ENCODE measurements around the gene ELFN1.

The ELFN1 gene

GRCh38 chr7:1624999-1625927 is 44.8 kb upstream of the ELFN1 start:
- no peaks in the 10 kb centered on the region for H3K36me3 Mint-ChIP-seq (ENCODE audit: low read depth)
- H3K4me1 Mint-ChIP-seq = peaks cover 5% of the 10 kb centered on the region
- TF ChIP-seq, protein P1, sequence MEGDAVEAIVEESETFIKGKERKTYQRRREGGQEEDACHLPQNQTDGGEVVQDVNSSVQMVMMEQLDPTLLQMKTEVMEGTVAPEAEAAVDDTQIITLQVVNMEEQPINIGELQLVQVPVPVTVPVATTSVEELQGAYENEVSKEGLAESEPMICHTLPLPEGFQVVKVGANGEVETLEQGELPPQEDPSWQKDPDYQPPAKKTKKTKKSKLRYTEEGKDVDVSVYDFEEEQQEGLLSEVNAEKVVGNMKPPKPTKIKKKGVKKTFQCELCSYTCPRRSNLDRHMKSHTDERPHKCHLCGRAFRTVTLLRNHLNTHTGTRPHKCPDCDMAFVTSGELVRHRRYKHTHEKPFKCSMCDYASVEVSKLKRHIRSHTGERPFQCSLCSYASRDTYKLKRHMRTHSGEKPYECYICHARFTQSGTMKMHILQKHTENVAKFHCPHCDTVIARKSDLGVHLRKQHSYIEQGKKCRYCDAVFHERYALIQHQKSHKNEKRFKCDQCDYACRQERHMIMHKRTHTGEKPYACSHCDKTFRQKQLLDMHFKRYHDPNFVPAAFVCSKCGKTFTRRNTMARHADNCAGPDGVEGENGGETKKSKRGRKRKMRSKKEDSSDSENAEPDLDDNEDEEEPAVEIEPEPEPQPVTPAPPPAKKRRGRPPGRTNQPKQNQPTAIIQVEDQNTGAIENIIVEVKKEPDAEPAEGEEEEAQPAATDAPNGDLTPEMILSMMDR (IDR thresholded peaks at IDR 0.05) = no peak
- H3K9me3 Mint-ChIP-seq = peaks cover 23% of the 10 kb centered on the region
- peaks cover 29% of the 10 kb centered on the region for H3K27me3 Mint-ChIP-seq (ENCODE audit: low read depth, poor library complexity)
- no peak for DNase-seq
- no peak overlapping the region for H3K4me3 Mint-ChIP-seq
- no peak overlapping the region for H3K27ac Mint-ChIP-seq

- no peak for DNase-seq
- H3K27me3 Mint-ChIP-seq (ENCODE audit: low read depth, poor library complexity) = peaks cover 32% of the 10 kb centered on the region
- H3K9me3 Mint-ChIP-seq = peaks cover 28% of the 10 kb centered on the region
These were observed 43.3 kb upstream of the ELFN1 start for GRCh38 chr7:1626769-1627168.

DNA sequence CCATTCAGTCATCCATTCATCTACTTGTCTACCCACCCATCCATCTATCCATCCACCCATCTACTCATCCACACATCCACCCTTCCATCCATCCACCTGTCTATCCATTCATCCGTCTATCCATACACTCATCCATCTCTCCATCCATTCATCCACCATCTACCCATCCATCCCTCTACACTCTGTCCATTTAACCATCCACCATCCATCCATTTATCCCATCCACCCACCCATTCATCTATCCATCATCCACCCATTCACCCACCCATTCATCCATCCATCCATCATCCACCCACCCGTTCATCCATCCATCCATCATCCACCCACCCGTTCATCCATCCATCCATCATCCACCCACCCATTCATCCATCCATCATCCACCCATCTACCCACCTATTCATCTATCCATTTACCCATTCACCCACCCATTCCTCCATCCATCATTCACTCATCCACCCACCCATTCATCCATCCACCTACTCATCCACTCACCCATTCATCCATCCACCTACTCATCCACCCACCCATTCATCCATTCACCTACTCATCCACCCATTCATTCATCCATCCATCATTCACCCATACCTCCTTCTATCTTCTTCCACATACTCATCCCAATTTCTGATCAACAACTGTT is 39.3 kb upstream of the ELFN1 start:
- Mint-ChIP-seq H3K27me3 (ENCODE audit: low read depth, poor library complexity) (peaks cover 46% of the 10 kb centered on the region), H3K27ac (no peak overlapping the region), H3K4me3 (no peak overlapping the region), H3K36me3 (ENCODE audit: low read depth) (no peaks in the 10 kb centered on the region), H3K9me3 (peaks cover 38% of the 10 kb centered on the region), H3K4me1 (peaks cover 10% of the 10 kb centered on the region)
- DNase-seq = no peak
- TF ChIP-seq, protein P1 (IDR thresholded peaks at IDR 0.05) = no peak

More at GRCh38 chr7:1626769-1627168, 43.3 kb upstream of the ELFN1 start:
- TF ChIP-seq, protein P1 (IDR thresholded peaks at IDR 0.05) = no peak
- no peaks in the 10 kb centered on the region for H3K36me3 Mint-ChIP-seq (ENCODE audit: low read depth)
- no peak overlapping the region for H3K4me3 Mint-ChIP-seq
- H3K27ac Mint-ChIP-seq = no peak overlapping the region
- H3K4me1 Mint-ChIP-seq = no peaks in the 10 kb centered on the region

- Mint-ChIP-seq H3K4me3 (no peak overlapping the region), H3K27ac (no peak overlapping the region), H3K9me3 (peaks cover 47% of the 10 kb centered on the region), H3K4me1 (peaks cover 10% of the 10 kb centered on the region), H3K27me3 (ENCODE audit: low read depth, poor library complexity) (peaks cover 40% of the 10 kb centered on the region), H3K36me3 (ENCODE audit: low read depth) (no peaks in the 10 kb centered on the region)
- DNase-seq = no peak
- TF ChIP-seq, protein P1 (IDR thresholded peaks at IDR 0.05) = no peak
These were observed 38.4 kb upstream of the ELFN1 start for GRCh38 chr7:1631678-1632077.

- H3K27ac Mint-ChIP-seq = peak overlapping the region; percentile 78
- TF ChIP-seq, protein P1 (IDR thresholded peaks at IDR 0.05) = no peak
- H3K9me3 Mint-ChIP-seq = peaks cover 53% of the 10 kb centered on the region
- H3K27me3 Mint-ChIP-seq (ENCODE audit: low read depth, poor library complexity) = peaks cover 40% of the 10 kb centered on the region
- peaks cover 10% of the 10 kb centered on the region for H3K4me1 Mint-ChIP-seq
- no peaks in the 10 kb centered on the region for H3K36me3 Mint-ChIP-seq (ENCODE audit: low read depth)
- no peak overlapping the region for H3K4me3 Mint-ChIP-seq
- DNase-seq = no peak
These were observed 37.6 kb upstream of the ELFN1 start for GRCh38 chr7:1632506-1632905.
